GM03348 (cell line): ENCODE data around the gene FSTL1.
A peak's percentile ranks its signal among the peaks of the same experiment; 100 is the strongest.

Experiments
- DNase-seq: peaks from one replicate; pipeline ENCODE4 v3.0.0; 2012; ENCODE audit warnings: low spot score

FSTL1 gene, protein sequence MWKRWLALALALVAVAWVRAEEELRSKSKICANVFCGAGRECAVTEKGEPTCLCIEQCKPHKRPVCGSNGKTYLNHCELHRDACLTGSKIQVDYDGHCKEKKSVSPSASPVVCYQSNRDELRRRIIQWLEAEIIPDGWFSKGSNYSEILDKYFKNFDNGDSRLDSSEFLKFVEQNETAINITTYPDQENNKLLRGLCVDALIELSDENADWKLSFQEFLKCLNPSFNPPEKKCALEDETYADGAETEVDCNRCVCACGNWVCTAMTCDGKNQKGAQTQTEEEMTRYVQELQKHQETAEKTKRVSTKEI

DNA sequence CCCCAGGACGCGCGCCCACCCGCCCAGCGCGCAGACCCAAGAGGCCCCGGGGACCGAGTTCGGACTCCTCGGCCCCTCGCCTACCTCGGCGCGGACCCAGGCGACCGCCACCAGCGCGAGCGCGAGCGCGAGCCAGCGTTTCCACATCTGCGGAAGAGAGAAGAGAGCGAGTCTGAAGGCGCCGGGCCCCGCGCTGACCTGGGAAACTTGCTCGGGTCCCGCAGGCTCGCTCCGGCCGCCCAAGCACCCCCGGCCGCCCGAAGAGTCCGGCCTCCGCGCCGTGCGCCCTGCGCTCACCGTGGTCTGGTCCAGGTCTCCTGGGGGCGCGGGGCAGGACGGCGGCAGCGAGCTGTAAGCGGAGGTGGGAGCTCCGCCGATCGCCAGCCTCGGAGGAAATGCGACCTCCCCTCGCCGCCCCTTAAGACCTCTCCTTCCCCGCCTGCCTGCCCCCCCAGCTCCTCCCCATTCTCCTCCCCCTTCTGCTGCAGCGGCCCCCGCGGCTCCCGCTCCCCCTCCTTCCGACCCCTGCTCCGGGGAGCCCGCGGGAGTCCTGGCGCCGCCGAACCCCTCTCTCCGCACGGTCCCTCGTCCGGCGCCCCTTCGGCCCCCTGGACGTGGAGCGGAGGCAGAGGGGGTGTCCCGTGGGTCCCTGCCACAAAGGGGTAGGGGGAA, at the start of gene FSTL1:
Gene FSTL1 (minus strand): TSS at position 393 of the 672 bp plus-strand sequence. CDS start 246 bp downstream, at position 147.
- DNase-seq: peak; percentile 93

DNA sequence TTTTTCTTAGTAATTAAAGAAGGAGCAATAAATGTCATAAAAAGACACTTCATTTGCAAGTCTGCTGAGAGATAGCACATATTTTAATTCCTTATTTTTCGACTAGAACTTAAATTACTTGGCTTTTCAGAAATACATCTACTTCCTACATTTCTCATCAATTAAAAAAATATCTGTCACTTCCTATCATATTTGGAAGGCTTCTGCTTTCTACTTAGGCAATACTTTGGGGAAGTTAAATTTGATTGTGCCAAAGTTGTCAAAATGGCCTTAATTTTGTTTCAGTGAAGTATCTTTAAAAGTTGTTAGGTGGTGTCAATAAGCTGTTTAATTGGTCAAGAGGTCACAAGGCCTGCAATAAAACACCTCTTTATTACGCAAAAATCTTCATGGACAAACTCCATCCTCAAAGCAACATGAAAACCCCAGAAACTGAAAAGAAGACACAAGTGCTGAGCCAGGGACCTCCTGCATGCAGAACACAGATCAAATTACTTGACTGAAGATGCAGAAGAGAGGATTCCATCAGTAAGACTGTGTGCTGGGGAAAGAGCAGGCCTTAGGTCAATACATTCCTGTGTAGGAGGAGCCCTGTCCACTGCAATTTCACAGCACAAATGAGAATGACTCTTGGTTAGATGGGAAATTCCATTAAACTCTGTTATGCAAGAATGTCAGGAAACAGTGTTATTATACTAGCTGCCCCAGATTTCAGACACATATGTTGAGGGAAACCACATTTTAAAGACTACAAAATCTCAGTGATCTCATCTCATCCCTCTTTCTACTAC, 48.0 kb upstream of the FSTL1 start:
- DNase-seq: peak; percentile 83

DNA sequence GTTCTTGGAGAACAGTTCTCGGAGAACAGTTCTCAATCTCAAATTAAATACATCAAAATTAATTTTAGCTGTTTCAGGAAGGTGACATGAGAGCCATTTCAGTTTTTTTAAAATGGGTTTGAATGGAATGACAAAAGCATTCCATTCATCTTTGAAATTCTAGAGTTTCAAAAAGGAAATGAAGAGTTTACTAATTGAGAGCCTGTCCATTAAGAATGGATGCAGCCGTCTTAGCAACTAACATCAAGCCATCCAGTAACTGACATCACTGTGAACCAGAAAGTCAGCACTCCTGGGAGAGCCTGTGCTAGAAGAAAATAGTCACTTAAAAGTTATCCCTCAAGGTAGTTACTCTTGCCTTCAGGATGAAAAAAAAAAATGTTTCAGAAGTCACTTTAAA, 47.0 kb upstream of the FSTL1 start:
- no peak for DNase-seq

DNA sequence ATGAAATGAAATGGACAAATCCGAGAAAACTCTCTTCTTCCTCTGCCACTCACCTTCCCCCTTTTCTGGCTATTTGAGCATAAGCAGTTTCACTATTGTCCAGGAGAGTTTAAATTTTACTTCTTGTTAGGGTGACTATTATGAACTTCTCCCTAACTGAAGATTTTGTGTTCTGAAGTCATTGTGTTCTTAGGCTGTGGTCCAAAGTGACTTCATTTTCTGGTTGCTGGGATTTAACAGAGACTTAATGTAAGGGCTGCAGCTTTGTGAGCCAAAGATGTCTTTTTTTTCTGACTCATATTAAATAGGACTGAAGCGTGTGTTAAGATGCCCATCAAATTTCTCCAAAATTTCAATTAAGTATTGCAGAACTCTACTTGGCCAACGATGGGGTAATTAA, 46.5 kb upstream of the FSTL1 start:
- DNase-seq: peak; percentile 49

DNA sequence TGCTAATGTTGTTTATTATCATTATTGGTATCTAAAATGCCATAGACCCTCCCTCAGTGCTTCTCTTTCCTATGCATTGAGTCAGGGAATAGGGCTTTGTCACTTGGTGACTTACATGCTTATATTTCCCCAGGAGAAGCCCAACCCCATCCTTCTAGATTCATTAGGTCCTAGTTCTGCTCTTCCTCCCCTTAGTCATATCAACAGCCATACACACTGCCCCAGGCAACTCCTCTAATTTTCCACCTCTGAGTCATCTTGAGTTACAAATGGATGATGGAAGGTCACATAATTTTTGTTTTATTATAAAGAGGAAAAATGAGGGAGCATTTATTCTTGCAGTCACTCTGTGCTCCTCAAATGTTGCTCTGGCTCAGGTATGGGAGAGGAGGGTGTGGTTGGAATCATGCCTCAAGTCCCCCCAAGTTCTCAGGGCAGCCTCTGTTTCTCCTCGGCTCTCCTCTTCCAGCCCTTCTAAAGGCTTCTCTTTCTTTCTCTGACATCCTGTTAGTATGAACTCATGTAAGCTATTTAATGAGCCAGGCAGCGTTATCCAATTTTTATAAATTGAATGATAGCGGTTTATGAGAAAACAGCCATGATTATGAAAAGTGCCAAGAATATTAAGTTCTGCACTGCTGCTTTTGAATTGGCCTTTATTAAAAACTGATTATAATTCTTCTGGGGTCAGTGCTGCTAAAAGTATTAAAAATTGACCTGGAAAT, 45.6 kb upstream of the FSTL1 start:
- peak; percentile 57 for DNase-seq

DNA sequence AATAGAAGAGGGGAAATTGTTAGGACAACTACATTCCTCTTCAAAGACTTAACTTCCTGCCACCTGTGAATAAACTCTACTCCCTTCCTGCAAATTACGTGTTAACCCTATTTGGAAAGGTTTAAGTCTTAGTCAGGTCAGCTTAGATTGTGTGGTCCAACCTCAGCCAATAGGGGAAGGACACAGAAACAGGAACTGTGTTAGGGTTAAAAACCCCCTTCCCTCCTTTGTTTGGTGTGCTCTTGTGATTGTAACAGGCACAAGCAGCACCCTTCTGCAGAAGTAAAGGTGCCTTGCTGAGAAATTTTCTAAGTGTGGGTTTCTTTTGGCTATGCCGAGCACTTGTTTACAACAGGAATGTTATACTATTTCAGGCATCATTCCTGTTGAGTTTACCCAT, 45.0 kb upstream of the FSTL1 start:
- no peak for DNase-seq

DNA sequence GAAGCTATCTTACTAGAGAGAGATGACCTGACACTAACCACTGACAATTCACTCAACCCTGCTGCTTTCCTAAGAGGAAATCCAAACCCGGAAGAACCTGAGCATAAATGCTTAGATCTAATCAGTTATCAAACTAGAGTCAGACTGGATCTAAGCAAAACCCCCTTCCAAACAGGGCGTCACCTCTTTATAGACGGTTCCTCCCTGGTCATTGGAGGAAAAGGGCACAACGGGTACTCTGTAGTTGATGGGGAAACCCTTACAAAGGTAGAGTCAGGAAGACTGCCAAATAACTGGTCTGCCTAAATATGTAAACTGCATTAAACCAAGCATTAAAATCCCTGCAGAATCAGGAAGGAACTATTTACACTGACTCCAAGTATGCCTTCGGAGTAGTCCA, 41.3 kb upstream of the FSTL1 start:
- no peak for DNase-seq

DNA sequence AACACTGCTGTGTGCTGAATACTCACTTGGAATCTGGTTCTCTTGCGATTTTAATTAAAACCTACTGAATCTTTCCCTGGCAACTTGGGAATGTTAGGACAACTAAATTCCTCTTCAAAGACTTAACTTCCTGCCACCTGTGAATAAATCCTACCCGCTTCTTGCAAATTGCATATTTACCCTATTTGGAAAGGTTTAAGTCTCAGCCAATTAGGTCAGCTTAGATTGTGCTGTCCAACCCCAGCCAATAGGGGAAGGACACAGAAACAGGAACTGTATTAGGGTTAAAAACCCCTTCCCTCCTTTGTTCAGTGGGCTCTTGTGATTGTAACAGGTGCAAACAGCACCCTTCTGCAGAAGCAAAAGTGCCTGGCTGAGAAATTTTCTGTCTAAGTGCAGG, 38.6 kb upstream of the FSTL1 start:
- DNase-seq: no peak

DNA sequence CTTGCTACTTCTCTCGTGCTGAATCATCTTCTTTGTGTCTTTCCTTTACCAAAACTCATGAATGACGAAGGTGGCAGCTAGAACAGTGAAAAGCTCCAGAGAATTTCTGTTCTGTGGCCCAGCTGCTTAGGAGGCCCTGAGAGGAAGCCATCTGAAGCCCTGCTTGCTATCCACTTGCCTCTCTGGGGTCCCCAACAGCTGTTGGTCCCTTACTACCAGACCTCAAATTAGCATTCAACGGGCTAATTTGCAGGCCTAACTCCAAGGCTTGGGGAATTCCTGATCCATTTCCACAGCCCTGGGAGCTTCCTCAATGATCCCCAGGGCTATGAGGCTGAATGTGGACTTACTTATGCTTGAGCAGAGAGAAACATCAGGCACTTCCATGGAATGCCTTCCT, 37.5 kb upstream of the FSTL1 start:
- DNase-seq: no peak

DNA sequence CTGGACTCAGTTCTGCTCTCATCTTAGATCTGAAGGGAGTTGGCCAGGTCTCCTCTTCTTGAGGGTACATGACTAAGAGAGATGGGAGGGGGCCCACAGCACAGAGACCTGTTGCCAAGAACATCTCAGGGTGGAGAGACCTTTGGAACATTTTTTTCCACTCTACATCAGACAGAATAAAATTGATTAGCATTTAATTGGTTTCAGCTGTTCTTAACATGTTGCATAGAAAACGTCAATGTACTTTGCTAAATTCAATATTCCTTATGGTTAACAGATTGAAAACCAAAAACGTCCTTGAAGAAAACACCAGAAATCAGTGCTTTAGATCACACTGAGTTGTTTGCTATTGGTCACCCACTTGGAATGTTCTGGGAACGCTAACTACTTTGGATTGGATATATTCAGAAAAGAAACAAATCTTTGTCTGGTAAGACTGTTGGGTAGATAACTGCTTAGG, 36.4 kb upstream of the FSTL1 start:
- peak; percentile 71 for DNase-seq

DNA sequence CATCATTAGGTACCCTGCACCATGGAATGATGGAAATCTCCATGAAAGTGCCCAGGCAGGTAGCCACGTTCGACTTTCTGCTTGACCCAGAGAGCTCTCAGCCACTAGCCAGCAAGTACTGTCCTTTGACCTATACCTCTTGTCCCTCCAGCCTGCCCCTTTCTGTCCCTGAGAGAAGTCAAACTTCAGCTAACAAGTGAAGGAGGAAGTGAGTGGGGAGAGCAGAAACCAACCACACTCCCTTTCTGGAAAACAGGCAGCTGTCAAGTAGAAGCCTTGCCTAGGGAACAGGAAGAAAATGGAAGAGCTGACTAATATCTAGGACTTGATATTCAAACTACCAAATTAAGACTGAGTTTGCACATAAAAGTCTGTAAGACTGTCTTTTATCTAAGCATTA, 30.3 kb upstream of the FSTL1 start:
- DNase-seq: no peak

DNA sequence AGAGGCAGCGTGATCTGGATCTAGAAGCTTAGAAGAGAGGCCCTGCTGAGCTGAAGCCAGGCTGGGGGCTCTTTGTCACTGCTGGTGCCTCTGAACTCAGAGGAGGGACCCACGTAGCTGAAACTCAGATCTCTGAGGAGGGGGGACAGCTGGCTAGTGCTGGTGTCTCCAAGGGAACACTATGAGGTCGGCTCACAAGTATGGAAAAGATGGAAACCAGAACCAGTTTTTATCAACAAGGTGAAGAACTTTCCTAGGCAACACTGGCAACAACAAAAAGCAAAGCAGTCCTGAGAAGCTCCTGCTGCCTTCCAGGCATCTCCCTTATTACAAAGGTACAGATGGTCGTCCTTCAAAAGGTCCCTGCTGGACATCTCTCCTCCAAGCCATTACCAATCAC, 27.0 kb upstream of the FSTL1 start:
- DNase-seq: no peak

DNA sequence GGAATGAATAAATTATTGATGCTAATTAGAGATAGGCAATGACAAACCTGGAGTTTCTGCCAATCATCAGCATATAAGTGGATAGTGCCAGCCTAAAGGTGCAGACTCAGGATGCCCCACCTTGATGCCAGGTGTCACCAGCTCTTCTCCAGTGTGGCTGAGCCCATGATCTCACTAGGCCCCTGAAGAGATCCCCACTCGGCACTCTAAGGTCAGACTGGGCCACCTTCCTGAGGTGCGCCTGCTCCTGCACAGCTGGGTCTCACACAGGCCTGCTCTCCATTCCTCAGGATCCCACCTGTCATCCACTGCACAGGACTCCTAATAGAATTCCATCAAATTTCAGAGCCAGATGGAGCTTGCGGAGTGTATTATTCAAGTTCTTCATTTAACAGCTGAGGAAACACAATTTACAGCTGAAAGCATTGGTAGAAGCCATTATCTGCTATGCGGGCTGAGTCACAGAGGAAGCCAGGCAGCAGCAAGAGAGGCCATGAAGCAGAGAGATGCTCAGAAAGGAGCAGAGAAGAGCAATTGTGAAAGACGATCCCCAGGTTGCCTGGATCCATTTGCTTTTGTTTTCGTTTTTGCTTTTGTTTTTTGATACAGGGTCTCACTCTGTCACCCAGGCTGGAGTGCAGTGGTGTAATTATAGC, 25.1 kb upstream of the FSTL1 start:
- no peak for DNase-seq

DNA sequence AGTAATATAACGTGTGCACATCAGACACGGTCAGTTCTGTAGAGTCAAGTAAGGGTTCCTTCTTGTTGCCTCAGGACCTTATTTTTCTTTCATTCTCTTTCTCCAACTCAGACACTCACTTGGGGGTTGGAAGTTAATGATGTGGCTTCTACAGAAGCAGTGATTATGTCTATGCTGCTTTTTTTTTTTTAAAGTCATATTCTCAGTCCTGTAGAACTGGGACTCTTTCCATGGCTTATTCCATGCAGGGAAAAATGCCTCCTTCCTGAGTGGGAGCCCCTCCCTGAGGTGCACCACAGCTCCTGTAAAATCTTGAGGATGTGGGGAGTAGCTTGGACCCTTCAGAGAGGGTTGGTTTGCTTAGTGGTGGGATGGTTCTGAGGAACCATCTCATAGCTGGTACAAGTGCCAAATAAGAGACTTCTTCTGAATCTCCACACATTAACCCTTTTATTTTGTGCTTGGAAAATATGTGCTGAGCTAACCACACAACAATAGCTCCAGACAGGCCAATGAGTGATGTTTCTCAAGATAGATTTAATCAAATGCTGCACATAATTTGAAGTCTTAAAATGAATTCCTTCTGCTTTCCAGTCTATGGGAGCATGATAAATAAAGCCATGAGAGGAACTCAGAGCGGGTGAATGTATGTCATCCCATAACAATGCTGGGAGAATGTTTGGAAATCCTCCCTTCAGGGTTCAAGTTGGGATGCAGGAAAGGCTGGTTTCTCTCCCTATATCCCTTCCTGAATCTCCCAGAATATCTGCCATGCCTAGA, 23.3 kb upstream of the FSTL1 start:
- peak; percentile 54 for DNase-seq

DNA sequence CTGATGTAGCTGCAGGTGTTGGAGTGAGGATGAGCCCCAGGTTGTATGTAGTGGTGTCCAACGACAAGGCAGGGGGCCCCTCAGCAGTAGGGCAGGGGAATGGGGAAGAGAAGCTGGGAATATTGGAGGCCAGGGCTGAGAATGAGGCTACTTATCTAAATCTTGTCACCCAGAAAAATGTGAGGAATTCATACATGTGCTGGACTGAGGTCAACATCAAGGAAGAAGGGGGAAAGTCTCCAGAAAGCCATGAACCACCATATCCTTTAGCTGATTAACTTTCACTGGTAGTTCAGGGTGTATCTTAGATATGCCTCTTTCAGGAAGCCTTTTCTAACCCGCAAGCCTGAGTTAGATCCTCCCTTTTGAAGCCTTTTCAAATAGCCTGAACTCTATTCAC, 22.6 kb upstream of the FSTL1 start:
- no peak for DNase-seq

DNA sequence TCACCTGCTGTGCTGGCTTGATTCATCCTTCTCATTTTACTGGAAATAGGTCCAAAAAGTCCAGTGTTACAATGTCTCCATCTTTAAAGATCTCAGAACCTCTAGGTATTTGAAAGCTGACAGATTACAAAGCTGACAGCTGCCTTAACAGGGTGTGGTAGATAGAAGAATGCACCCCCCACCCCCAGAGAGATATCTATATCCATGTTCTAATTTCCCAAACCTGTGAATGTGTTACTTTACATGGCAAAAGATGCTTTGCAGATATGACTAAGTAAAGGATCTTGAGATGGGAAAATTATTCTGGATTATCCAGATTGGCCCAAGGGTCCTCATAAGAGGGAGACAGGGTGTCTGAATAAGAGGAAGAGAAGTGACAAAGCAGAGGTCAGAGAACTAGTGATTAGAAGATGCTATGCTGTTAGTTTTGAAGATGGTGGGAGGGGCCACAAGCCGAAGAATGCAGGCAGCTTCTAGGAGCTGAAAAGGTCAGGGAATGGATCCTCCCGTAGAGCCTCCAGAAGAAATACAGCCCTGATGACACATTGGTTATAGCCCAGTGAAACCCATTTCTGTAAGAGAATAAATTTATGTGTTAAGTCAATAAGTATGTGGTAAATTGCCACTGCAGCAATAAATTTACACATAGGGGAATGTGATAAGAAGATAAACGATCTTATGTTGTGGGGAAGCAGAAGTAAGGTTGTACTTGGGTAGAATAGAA, 21.5 kb upstream of the FSTL1 start:
- no peak for DNase-seq

DNA sequence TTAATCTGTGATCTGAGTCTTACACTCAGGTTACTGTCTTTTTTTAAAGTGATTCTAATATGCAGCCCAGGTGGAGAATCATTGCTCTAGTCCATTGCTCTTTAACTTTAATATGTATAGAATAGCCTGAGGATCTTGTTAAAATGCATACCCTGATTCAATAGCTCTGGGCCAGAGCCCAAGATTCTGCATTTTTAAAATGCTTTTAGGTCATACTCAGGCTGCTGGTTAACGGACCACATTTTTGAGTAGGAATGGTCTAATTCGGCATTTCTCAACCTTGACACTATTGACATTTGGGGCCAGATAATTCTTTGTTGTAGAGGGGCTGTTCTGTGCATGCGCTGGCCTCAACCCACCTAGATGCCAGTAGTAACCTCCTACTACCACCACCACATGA, 20.9 kb upstream of the FSTL1 start:
- peak; percentile 43 for DNase-seq

DNA sequence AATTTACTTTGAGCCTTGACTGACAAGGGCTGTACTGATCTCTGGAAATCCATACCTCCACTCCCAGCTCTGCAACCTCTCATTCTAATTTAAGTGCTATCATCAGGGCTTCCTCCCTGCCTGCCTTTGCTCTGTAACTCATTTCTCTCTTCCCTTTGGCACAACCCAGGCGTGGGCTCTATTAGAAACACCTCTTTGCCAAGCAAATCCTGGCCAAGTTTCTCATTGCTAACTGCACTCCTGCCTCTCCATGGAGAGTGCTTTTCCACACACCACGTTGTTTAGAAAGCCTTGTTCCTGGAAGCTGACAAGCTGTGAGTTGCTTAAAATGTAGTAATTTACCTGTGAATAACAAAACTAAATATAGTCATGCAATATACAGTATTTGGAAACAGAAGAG, 20.1 kb upstream of the FSTL1 start:
- DNase-seq: peak; percentile 33

DNA sequence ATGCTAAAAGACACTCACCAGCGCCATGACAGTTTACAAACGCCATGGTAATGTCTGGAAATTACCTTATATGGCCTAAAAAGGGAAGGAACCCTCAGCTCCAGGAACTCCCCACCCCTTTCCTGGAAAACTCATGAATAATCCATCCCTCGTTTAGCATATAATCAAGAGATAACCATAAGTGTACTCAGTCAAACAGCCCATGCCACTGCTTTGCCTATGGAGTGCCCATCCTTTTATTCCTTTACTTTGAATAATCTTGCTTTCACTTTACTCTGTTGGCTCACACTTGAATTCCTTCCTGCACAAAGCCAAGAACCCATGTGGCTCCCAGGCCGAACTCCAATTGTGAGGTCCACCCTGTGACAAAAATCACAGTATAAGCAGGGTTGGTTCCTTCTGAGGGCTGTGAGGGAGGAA, 19.1 kb upstream of the FSTL1 start:
- no peak for DNase-seq

DNA sequence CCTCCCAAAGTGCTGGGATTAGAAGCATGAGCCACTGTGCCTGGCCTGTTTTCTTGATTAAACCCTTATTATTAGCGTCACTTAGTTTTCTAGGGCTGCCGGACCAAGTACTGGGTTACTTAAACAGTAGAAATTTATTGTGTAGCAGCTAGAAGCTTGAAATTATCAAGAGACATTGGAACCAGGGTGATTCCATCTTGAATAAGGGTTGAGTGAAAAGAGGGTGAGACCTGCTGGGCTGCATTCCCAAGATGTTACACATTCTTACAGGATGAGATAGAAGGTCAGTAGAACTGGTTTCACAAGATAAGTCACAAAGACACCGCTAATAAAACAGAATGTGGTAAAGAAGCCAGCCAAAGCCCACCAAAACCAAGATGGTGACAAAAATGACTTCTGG, 18.6 kb upstream of the FSTL1 start:
- DNase-seq: no peak
